Measurements from ENCODE around the gene CAP1. TPM values are rescaled to one million over a fixed set of nuclear protein-coding genes. Genes with fewer than 3 reads are reported as not detected.

CAP1 gene
- total and polyA plus RNA-seq, 9 of the 15 experiments (the other 6 are each of a cell fraction or from before 2014, with no cell fraction given) = 230 to 658 (median 281) TPM

DNA sequence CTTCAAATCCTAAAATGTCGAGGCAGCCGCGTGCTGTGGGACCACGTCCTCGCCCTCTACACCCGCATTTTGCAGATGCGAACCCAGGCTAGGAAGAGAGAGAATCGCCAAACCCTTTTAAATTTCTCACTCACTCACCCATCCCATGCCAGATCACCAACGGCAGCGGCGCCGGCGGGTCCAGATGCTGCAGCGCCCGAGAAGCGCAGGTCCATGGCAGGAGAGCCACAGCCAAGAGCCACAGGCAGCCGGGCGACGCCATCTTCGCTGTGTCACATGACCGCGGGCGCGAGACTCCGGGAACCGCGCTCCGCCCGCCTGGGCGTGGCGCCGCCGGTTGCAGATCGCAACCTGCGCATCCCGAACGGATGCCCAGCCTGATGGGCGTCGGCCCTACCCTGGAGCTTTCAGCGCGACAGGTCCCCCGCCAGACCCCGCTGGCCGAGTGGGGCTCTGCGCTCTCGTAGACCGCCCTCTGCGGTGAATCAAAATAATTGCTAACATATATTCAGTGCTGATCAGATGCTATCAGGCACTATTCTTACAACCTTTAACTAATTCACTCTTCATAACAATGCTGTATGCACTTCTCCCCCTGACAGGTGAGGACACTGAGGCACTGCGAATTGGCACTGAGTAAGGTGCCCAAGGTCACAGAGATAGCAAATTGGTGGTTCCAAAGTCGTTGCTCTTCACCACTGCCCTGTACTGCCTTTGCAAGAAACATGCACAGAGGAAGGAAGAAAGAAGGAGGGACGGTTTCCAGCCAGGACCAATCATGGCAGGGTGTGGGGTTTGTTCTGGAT, 56.7 kb downstream of the CAP1 start, which contains the start of gene PPT1 (continued):
- TF ChIP-seq, protein P1, sequence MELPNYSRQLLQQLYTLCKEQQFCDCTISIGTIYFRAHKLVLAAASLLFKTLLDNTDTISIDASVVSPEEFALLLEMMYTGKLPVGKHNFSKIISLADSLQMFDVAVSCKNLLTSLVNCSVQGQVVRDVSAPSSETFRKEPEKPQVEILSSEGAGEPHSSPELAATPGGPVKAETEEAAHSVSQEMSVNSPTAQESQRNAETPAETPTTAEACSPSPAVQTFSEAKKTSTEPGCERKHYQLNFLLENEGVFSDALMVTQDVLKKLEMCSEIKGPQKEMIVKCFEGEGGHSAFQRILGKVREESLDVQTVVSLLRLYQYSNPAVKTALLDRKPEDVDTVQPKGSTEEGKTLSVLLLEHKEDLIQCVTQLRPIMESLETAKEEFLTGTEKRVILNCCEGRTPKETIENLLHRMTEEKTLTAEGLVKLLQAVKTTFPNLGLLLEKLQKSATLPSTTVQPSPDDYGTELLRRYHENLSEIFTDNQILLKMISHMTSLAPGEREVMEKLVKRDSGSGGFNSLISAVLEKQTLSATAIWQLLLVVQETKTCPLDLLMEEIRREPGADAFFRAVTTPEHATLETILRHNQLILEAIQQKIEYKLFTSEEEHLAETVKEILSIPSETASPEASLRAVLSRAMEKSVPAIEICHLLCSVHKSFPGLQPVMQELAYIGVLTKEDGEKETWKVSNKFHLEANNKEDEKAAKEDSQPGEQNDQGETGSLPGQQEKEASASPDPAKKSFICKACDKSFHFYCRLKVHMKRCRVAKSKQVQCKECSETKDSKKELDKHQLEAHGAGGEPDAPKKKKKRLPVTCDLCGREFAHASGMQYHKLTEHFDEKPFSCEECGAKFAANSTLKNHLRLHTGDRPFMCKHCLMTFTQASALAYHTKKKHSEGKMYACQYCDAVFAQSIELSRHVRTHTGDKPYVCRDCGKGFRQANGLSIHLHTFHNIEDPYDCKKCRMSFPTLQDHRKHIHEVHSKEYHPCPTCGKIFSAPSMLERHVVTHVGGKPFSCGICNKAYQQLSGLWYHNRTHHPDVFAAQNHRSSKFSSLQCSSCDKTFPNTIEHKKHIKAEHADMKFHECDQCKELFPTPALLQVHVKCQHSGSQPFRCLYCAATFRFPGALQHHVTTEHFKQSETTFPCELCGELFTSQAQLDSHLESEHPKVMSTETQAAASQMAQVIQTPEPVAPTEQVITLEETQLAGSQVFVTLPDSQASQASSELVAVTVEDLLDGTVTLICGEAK (IDR thresholded peaks at IDR 0.05) = no peak; the same call in 1 of the 2 replicates
- TF ChIP-seq, protein P1 (CRISPR knock-in tag; IDR thresholded peaks at IDR 0.05) = peak; percentile 74; the same call in 1 of the 2 replicates
- TF ChIP-seq BMI1 (IDR thresholded peaks at IDR 0.05; ENCODE audit: low read length) (no peak), ZNF766 (CRISPR knock-in tag; conservative IDR thresholded peaks at IDR 0.05) (peak; percentile 84; the same call in 1 of the 2 replicates), MCM2 (IDR thresholded peaks at IDR 0.05; ENCODE audit: low read depth) (no peak), POLR2H (tag; IDR thresholded peaks at IDR 0.05; ENCODE audit: low read depth) (peak; percentile 44; the same call in 1 of the 2 replicates), TRIM24 (IDR thresholded peaks at IDR 0.05) (0 out of 4 replicates have a peak, but pooled peaks of 1 of the 2 experiments have one; percentile 15), NUFIP1 (IDR thresholded peaks at IDR 0.05; ENCODE audit: partially characterized antibody) (peak; percentile 10), RBBP5 (IDR thresholded peaks at IDR 0.05; ENCODE audit: borderline replicate concordance, insufficient read depth, low read length, poor library complexity, severe bottlenecking) (peak; percentile 96), MBD2 (IDR thresholded peaks at IDR 0.05; ENCODE audit: borderline replicate concordance, low read depth) (peak; percentile 52; the same call in 1 of the 2 replicates), ZNF431 (CRISPR knock-in tag; IDR thresholded peaks at IDR 0.05) (peak; percentile 96), CREB1 (IDR thresholded peaks at IDR 0.05) (no peak; the same call in 1 of the 2 replicates), CREB1 (CRISPR knock-in tag; IDR thresholded peaks at IDR 0.05) (peak; percentile 84), ZNF583 (CRISPR knock-in tag; IDR thresholded peaks at IDR 0.05) (peak; percentile 9; the same call in 1 of the 2 replicates), HIVEP1 (CRISPR knock-in tag; IDR thresholded peaks at IDR 0.05) (no peak), YY1 (IDR thresholded peaks at IDR 0.05; ENCODE audit: borderline replicate concordance in 1 of 3, control insufficient read depth in 1 of 3, extremely low read depth in 1 of 3, insufficient read depth in 3 of 3, insufficient read length in 1 of 3, insufficient replicate concordance in 2 of 3, low read depth in 1 of 3, low read length in 2 of 3) (peak; percentile 87 to 99 (median 96))
- TF ChIP-seq, protein P2, sequence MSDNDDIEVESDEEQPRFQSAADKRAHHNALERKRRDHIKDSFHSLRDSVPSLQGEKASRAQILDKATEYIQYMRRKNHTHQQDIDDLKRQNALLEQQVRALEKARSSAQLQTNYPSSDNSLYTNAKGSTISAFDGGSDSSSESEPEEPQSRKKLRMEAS (CRISPR knock-in tag; IDR thresholded peaks at IDR 0.05) = peak; percentile 100
